Activated CD4-positive, alpha-beta T cell treated with anti-CD3 and anti-CD28 coated beads for 48 hours (primary cell): Measurements from ENCODE around the gene ZNF83.
A peak's percentile ranks its signal among the peaks of the same experiment; 100 is the strongest.
"Not testable (repeated sequence)": the region's sequence is repeated elsewhere in the genome, so short reads cannot be mapped to it uniquely, and the experiment has no call there.

ENCODE experiments used
- DNase-seq: peaks from one replicate; pipeline ENCODE4 v3.0.0-alpha.2; 2020

The ZNF83 gene

DNA sequence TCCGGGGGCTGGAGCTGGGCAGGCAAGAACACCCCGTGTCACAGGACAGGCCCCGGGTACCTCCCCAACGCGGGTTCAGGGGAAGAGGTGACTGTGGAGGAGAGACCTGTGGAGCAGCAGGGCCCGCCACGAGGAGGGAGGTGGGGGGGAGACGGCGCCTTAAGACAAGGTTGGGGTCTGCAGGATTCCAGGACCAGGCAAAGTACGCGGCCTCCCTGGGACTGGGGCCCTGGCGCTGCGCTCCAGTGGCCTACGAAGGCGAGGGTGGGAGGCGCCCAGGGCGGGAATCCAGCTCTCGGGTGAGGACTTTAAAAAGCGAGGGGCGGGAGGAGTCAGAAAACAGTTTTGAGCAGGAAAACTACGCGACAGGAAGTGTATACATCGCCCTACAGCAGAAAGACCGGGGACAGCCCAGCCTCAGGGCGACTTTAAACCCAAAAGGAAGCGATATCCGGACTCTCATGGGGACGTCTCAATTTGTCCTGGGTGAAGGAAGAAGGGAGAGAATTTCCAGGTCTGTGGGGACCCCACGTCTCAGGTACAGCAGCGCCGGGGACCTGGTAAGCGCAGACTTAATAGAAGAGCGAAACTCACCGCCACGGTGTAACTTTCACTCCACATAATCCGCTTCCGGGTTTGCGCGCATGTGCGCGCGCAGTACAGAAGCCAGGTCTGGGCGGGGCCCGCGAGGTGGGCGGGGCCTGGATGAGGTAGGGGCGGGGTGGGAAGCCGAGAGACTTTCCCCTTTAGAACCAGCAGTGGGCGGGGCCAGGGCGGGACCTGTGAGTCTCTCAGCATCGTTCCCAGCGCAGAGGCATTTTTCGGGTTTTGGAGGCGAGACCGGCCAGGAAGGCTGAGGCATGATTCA lies at the start of gene ZNF83:
TSS of gene ZNF83 (minus strand) at position 638 of the 868 bp plus-strand sequence.
- DNase-seq: peak; percentile 93

DNA sequence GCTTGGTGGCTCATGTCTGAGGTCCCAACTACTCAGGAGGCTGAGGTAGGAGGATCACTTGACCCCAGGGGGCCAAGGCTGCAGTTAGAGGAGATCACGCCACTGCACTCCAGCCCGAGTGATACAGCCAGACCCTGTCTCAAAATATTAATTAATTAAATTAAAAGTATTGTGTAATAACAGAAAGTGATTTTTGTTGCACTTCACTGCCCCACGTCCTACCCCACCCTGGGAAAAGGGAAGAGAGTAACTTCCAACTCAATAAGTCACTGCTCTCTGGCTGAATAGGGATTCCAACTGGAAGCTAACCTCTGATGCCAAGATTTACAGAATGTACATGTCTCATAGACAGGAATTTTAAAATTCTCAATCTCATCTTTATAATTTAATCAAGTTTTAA lies 49.5 kb upstream of the ZNF83 start:
- DNase-seq: no peak

- no peak for DNase-seq
Measured at GRCh38 chr19:52685811-52686210, 47.7 kb upstream of the ZNF83 start.

GRCh38 chr19:52681216-52681615 lies 43.1 kb upstream of the ZNF83 start:
- not testable (repeated sequence) for DNase-seq

DNA sequence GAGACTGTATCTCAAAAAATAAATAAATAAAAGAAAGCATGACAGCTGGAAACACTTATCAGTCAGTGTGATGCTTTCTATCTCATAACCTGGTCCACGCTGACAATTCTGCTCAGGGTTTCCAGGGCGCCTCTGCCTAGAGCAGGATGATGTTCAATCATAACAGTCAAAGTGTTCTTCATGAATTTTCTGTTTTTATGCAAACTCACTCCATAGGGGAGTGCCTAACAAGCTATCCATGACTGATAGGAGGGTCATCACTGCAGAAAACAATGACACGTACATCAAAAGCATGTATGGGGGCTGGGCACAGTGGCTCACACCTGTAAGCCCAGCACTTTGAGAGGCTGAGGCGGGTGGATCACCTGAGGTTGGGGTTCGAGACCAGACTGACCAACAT lies 41.4 kb upstream of the ZNF83 start:
- DNase-seq: no peak

DNA sequence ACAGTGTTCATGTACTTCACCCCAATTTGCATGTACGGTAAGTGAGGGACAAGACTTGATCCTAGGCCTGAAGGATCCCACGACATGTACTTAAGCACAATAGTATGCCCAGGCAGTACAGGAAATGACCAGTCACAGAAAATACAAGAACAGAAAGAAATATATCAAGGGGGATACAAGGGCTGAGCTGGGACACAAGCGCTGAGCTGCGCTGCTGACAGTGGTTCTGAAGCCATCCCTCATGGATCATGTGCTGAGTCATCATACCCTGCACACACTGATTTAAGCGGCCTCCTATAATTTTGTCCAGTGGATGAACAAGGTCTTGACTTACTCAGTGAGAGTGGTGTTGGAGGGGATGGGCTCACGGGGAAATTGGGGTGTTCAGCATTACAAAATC lies 37.1 kb upstream of the ZNF83 start:
- DNase-seq: not testable (repeated sequence)

DNA sequence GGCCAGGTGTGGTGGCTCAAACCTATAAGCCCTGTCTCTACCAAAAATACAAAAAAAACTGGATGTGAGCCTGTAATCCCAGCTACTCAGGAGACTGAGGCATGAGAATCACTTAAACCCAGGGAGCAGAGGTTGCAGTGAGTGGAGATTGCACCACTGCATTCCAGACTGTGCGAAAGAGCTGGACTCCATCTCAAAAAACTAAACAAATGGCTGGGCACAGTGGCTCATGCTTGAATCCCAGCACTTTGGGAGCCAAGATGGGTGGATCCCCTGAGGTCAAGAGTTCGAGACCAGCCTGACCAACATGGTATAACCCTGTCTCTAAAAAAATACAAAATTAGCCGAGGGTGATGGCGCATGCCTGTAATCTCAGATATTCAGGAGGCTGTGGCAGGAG lies 34.9 kb upstream of the ZNF83 start:
- no peak for DNase-seq

- no peak for DNase-seq
Measured at GRCh38 chr19:52670046-52670445, 31.9 kb upstream of the ZNF83 start.

GRCh38 chr19:52669586-52669985 lies 31.4 kb upstream of the ZNF83 start:
- no peak for DNase-seq

GRCh38 chr19:52667972-52668371 lies 29.8 kb upstream of the ZNF83 start:
- DNase-seq: no peak

GRCh38 chr19:52666506-52666905 lies 28.4 kb upstream of the ZNF83 start:
- no peak for DNase-seq

- no peak for DNase-seq
Measured at GRCh38 chr19:52665529-52665928, 27.4 kb upstream of the ZNF83 start.

DNA sequence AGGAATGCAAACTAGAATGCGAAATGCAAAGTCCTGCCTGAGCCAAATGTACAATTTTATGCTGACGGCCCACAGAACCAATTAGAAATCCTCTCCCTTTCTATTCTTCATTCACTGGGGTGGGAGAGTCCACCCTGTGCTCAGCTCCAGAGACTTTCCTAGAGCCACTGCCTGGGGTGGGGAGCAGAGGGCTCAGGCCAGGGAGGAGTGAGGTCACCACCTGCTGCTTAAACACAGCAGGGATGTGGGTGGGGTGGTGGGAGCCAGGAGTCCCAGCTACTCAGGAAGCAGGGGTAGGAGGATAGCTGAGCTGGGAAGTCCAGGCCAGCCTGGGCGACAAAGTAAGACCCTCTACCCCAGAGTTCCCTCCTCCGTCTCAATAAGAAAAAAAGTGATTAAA lies 26.9 kb upstream of the ZNF83 start:
- no peak for DNase-seq

- DNase-seq: no peak
Measured at GRCh38 chr19:52664461-52664860, 26.3 kb upstream of the ZNF83 start.

DNA sequence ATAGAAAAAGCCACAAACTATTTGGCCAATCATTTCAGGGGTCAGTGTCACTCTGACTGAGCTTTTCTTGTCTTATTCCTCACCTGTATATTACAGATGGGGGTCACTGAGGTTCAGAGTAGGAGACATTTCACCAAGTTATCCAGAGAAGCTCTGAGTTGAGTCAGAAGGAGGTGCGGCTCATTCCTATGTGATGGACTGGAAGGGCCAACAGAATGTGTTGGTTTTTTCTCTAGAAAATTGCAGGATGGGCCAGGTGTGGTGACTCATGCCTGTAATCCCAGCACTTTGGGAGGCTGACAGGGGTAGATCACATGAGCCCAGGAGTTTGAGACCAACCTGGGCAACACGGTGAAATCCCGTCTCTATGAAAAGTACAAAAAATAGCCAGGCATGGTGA lies 24.5 kb upstream of the ZNF83 start:
- DNase-seq: no peak

GRCh38 chr19:52660981-52661380 lies 22.8 kb upstream of the ZNF83 start:
- DNase-seq: no peak

DNA sequence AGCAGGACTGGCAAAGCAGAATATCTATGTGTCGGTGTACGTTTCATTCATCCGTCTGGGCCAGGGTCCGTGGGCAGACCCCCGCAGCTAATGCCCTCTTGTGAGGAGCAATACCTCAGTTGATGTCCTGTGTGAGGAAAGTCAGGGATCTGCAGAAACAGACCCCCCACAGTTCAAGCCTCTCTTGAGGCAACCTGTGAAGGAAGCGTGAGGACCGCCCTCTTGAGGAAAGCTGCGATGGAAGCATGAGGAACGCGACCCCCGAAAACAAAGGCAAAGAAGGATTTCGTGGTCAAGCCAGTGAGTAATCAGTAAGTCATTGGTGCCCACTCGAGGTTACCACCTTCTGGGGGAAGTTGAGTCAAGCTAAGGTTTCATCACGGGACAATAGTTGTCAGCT lies 20.9 kb upstream of the ZNF83 start:
- DNase-seq: no peak

DNA sequence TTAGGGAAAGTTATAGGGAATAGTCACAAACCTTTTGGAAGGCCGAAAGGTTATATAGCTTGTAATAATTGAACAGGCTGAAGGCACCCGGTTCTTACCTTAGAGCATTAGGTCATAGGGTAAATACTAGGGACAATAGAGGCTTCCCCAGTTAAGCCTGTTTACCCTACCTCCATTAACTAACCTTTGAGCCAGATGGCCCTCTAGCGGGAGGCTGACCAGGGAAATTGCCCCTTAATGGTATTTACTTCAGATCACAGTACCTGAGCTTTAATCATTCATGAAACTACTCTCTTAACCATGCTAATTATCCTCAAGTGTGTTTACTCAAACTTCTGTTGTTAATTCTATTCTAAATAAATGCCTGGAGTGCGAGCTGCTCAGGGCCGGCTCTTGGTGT lies 20.4 kb upstream of the ZNF83 start:
- no peak for DNase-seq

DNA sequence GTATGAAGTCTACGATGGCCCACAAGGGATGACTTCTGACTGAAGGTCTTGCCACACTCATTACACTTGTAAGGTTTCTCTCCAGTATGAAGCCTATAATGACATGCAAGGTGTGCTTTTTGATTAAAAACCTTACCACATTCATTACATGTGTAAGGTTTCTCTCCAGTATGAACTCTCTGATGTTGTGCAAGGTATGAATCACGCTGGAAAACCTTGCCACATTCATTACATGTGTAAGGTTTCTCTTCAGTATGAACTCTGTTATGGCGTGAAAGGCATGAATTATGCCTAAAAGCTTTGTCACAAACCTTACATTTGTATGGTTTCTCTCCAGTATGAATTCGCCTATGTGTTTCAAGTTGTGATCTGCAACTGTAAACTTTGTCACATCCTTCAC lies 15.0 kb upstream of the ZNF83 start:
- DNase-seq: no peak

DNA sequence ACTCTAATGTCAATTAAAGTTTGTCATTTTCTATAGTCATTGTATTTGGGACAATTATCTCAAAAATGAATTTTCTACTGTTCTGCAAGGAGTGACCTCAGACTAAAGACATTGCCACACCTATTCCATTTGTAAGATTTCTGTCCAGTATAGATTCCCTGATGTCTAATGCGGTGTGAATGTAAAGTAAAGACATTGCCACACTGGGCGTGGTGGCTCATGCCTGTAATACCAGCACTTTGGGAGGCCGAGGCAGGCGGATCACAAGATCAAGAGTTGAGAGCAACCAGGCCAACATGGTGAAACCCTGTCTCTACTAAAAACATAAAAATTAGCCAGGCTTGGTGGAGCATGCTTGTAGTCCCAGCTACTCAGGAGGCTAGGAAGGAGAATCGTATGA lies 13.8 kb upstream of the ZNF83 start:
- no peak for DNase-seq

- DNase-seq: no peak
Measured at GRCh38 chr19:52648336-52649016, 10.3 kb upstream of the ZNF83 start.

GRCh38 chr19:52646571-52647217 lies 8.5 kb upstream of the ZNF83 start:
- DNase-seq: no peak

DNA sequence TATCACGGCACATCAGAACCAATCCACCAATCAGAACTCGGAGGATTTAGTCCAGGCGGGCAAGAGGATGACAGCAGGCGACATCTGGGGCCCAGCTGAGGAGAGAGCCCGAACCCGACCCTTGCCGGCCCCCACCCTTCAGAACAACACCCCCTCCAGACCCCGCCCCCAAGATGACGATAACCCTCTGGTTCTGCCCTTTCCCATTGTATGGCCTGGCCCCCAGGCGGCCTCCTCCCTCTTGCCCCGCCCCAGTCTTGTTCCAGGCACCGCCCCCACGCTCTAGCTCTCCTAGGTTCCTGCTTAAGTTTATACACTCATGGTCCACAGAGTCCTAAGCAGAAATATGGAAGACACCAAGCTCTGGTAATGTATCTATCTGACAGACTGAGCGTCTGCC lies 2.8 kb upstream of the ZNF83 start:
- peak; percentile 3 for DNase-seq

- DNase-seq: no peak
Measured at GRCh38 chr19:52639996-52640395, 1.8 kb upstream of the ZNF83 start.
